Stimulated activated naive CD4-positive, alpha-beta T cell (primary cell): ENCODE data around the gene GPR39.

Experiments used
- DNase-seq, 6 experiments: peaks; one replicate each; lab custom pipeline; 2025; lab: John Stamatoyannopoulos, UW

The GPR39 gene

GRCh38 chr2:132671151-132671835 is 254.7 kb downstream of the GPR39 start:
- DNase-seq: no peak

- DNase-seq: no peak
These were observed 260.4 kb downstream of the GPR39 start for GRCh38 chr2:132676999-132677398.

DNA sequence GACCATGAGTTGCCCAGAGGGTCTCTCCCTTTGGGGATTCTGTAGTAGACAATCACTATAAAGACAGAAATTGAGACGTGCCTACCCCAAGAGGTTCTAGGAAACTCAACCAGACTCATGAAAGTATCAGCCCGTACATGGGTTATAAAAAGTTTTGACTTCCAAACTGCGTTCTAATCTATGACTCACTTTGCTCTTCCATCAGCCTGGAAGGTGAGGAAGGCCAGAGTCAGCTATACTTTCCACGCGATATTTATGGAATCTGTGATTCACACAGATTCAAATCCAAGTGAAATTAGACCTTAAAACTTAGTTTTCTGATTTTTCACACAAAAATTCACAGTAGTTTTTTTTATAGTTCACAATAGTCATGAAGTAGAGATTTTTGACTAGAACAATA is 261.1 kb downstream of the GPR39 start:
- no peak for DNase-seq

GRCh38 chr2:132678483-132678882 is 261.9 kb downstream of the GPR39 start:
- no peak for DNase-seq

DNA sequence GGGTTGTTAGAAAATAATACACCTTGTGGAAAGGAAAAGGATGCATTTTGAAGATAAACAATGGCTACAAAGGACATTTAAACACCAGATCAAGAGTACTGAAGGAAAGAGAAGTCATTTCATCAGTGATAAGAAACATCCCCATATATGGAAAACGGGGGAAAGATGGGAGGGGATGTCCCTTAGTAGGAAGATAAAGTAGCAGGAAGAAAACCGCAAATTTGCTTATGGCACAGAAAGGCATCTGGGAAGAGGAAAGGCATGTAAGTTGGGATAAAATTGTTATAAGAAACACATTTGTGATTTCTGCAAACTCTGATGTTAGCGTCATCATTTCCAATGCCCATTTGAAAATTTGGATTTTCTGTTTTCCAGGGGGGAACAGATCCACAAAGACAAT is 263.9 kb downstream of the GPR39 start:
- no peak for DNase-seq

- DNase-seq: no peak
These were observed 265.2 kb downstream of the GPR39 start for GRCh38 chr2:132681766-132682165.

GRCh38 chr2:132690664-132691303 is 274.2 kb downstream of the GPR39 start:
- DNase-seq: no peak

GRCh38 chr2:132691556-132691955 is 275.0 kb downstream of the GPR39 start:
- DNase-seq: no peak

DNA sequence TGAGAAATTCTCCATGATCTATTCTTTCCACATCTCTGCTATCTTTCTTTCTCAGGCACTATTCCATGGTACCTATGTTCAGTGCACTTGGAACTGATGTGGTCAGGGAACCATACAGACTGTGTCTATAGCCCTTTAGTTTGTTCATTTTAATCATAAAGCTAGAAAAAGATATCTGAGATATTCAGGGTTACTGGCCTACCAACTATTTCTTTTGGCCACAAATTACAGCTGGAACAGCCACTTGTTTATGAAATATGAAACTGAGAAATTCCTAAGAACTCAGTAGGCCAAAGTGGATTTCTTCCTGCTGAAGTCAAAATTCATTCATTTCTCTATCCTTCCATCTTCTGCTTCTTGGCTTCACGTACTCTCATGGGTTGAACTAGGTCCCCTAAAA is 276.2 kb downstream of the GPR39 start:
- DNase-seq: no peak
